Kidney epithelial cell (primary cell): ENCODE results near the gene ZG16B. TPM values are rescaled to one million over a fixed set of nuclear protein-coding genes. Genes with fewer than 3 reads are reported as not detected.

Source experiments
- DNase-seq: peaks from one replicate; pipeline ENCODE4 v3.0.0-alpha.2; 2010; ENCODE audit warnings: low read depth
- H3K27me3 ChIP-seq: 2 replicates; pipeline ENCODE4 v1.6.0; 2011; ENCODE audit warnings: low read length; ENCODE audit not compliant: control insufficient read depth, insufficient read depth
- H3K36me3 ChIP-seq: 2 replicates; pipeline ENCODE4 v1.5.1; 2011; ENCODE audit warnings: low read length; ENCODE audit not compliant: control insufficient read depth, insufficient read depth
- H3K4me3 ChIP-seq: 2 replicates; pipeline ENCODE4 v1.5.1; 2011; ENCODE audit warnings: low read depth, mild to moderate bottlenecking, control low read depth, low read length
- total RNA-seq: library from RNA; depleted of rRNA; stranded (reverse); fragments of >200 nt; gene quantifications from 2 replicates; pipeline ENCODE4 v1.2.3, GENCODE V29; 2015
- TF ChIP-seq, protein P1 (sequence below): IDR thresholded peaks from 2 replicates; pipeline ENCODE4 v1.5.1; 2011; ENCODE audit warnings: mild to moderate bottlenecking, moderate library complexity, low read length, control low read depth, inconsistent platforms; ENCODE audit not compliant: insufficient read depth, poor library complexity, severe bottlenecking

Gene ZG16B
- total RNA-seq, 1 donor from 2014 or later: 1.1 TPM

GRCh38 chr16:2879854-2880508, 49.9 kb downstream of the ZG16B start:
- Histone ChIP-seq H3K27me3 (no peaks in the 10 kb centered on the region), H3K4me3 (no peak overlapping the region), H3K36me3 (no peaks in the 10 kb centered on the region)
- TF ChIP-seq, protein P1, sequence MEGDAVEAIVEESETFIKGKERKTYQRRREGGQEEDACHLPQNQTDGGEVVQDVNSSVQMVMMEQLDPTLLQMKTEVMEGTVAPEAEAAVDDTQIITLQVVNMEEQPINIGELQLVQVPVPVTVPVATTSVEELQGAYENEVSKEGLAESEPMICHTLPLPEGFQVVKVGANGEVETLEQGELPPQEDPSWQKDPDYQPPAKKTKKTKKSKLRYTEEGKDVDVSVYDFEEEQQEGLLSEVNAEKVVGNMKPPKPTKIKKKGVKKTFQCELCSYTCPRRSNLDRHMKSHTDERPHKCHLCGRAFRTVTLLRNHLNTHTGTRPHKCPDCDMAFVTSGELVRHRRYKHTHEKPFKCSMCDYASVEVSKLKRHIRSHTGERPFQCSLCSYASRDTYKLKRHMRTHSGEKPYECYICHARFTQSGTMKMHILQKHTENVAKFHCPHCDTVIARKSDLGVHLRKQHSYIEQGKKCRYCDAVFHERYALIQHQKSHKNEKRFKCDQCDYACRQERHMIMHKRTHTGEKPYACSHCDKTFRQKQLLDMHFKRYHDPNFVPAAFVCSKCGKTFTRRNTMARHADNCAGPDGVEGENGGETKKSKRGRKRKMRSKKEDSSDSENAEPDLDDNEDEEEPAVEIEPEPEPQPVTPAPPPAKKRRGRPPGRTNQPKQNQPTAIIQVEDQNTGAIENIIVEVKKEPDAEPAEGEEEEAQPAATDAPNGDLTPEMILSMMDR: no peak
- no peak for DNase-seq

Other genes with a start within 250 kb of the ZG16B start
- 47.4 and 47.8 TPM in 2 replicates for gene KCTD5, start 147.8 kb upstream of the ZG16B start, total RNA-seq
- 2.9 and 3.1 TPM in 2 replicates for gene PRSS27, start 110.1 kb upstream of the ZG16B start, total RNA-seq
- gene SRRM2, start 77.7 kb upstream of the ZG16B start, total RNA-seq: 82.6 and 136 TPM in 2 replicates
- 557 and 714 TPM in 2 replicates for gene ELOB, start 53.0 kb upstream of the ZG16B start, total RNA-seq
- not detected in 2 replicates for gene PRSS33, start 42.7 kb upstream of the ZG16B start, total RNA-seq
- not detected in 2 replicates for gene PRSS41, start 31.8 kb upstream of the ZG16B start, total RNA-seq
- 0.29 and 3.0 TPM in 2 replicates for gene PRSS21, start 13.1 kb upstream of the ZG16B start, total RNA-seq
- gene PRSS22, start 27.9 kb downstream of the ZG16B start, total RNA-seq: 71.8 and 76.0 TPM in 2 replicates
- 58.6 and 69.5 TPM in 2 replicates for gene FLYWCH2, start 52.9 kb downstream of the ZG16B start, total RNA-seq
- 48.4 and 66.1 TPM in 2 replicates for gene FLYWCH1, start 81.6 kb downstream of the ZG16B start, total RNA-seq
- 0.04 and 1.3 TPM in 2 replicates for gene KREMEN2, start 134.0 kb downstream of the ZG16B start, total RNA-seq
- gene PAQR4, start 139.0 kb downstream of the ZG16B start, total RNA-seq: 14.2 and 15.2 TPM in 2 replicates
- gene PKMYT1, start 150.1 kb downstream of the ZG16B start, total RNA-seq: 5.1 and 6.1 TPM in 2 replicates
- gene CLDN9, start 182.6 kb downstream of the ZG16B start, total RNA-seq: 1.0 and 3.1 TPM in 2 replicates
- gene CLDN6, start 187.9 kb downstream of the ZG16B start, total RNA-seq: 319 and 359 TPM in 2 replicates
- 572 and 754 TPM in 2 replicates for gene TNFRSF12A, start 190.1 kb downstream of the ZG16B start, total RNA-seq
- gene HCFC1R1, start 193.6 kb downstream of the ZG16B start, total RNA-seq: 10.2 and 18.4 TPM in 2 replicates
- gene THOC6, start 193.7 kb downstream of the ZG16B start, total RNA-seq: 12.2 and 17.0 TPM in 2 replicates
- gene BICDL2, start 206.6 kb downstream of the ZG16B start, total RNA-seq: 6.9 and 9.2 TPM in 2 replicates
- gene MMP25, start 216.3 kb downstream of the ZG16B start, total RNA-seq: 0.17 TPM in 1 of 2 replicates, not detected in the other
- 621 and 682 TPM in 2 replicates for gene IL32, start 235.3 kb downstream of the ZG16B start, total RNA-seq